HepG2 (cell line): Measurements from ENCODE around the gene CCNT2. TPM values are rescaled to one million over a fixed set of nuclear protein-coding genes. Genes with fewer than 3 reads are reported as not detected.

Source experiments
- DR1 ChIP-seq: sonication (generic); formaldehyde crosslinking; IDR thresholded peaks from 2 replicates; pipeline ENCODE4 v1.8.0; 2021; ENCODE audit warnings: mild to moderate bottlenecking, missing genetic modification reagents, inconsistent platforms
- HNF4A ChIP-seq: sonication (generic); formaldehyde crosslinking; IDR thresholded peaks from 2 replicates; pipeline ENCODE4 v1.4.0; 2020; ENCODE audit warnings: missing genetic modification reagents
- KMT2B ChIP-seq: IDR thresholded peaks from 2 replicates; pipeline ENCODE4 v1.6.1; 2016; ENCODE audit warnings: missing genetic modification reagents, missing compliant biosample characterization
- LBX2 ChIP-seq: sonication (generic); formaldehyde crosslinking; IDR thresholded peaks from 2 replicates; pipeline ENCODE4 v1.5.0; 2020; ENCODE audit warnings: missing genetic modification reagents, mild to moderate bottlenecking, borderline replicate concordance
- LRRFIP1 ChIP-seq: sonication (generic); formaldehyde crosslinking; conservative IDR thresholded peaks from 2 replicates; pipeline ENCODE4 v1.4.0; 2020; ENCODE audit warnings: missing genetic modification reagents
- NPAS2 ChIP-seq: sonication (generic); formaldehyde crosslinking; IDR thresholded peaks from 2 replicates; pipeline ENCODE4 v1.8.0; 2022; ENCODE audit warnings: mild to moderate bottlenecking, missing genetic modification reagents, borderline replicate concordance
- RARG ChIP-seq: sonication (generic); formaldehyde crosslinking; IDR thresholded peaks from 2 replicates; pipeline ENCODE4 v1.4.0; 2020; ENCODE audit warnings: low read depth, mild to moderate bottlenecking, missing genetic modification reagents
- RFXANK ChIP-seq: IDR thresholded peaks from 2 replicates; pipeline ENCODE4 v1.6.1; 2016
- RFXAP ChIP-seq: sonication (generic); formaldehyde crosslinking; IDR thresholded peaks from 2 replicates; pipeline ENCODE4 v1.4.0; 2020; ENCODE audit warnings: missing genetic modification reagents, borderline replicate concordance
- SMC3 ChIP-seq: IDR thresholded peaks from 2 replicates; pipeline ENCODE4 v1.6.1; 2011; ENCODE audit warnings: low read length, improper control_type of control experiment
- SNRNP70 ChIP-seq: fragments of 200-400 bp; formaldehyde crosslinking; IDR thresholded peaks from 2 replicates; pipeline ENCODE4 v1.6.1; 2017; ENCODE audit warnings: mild to moderate bottlenecking, low read depth, low read length, moderate library complexity
- ZBTB7B ChIP-seq: sonication (generic); formaldehyde crosslinking; IDR thresholded peaks from 2 replicates; pipeline ENCODE4 v1.4.0; 2020; ENCODE audit warnings: missing genetic modification reagents
- ZC3H4 ChIP-seq: sonication (generic); formaldehyde crosslinking; IDR thresholded peaks from 2 replicates; pipeline ENCODE4 v1.4.0; 2020; ENCODE audit warnings: missing genetic modification reagents, borderline replicate concordance
- ZFP41 ChIP-seq: sonication (generic); formaldehyde crosslinking; IDR thresholded peaks from 2 replicates; pipeline ENCODE4 v1.4.0; 2020; ENCODE audit warnings: mild to moderate bottlenecking, missing genetic modification reagents, borderline replicate concordance
- ZFP90 ChIP-seq: sonication (generic); formaldehyde crosslinking; IDR thresholded peaks from 2 replicates; pipeline ENCODE4 v1.8.0; 2022; ENCODE audit warnings: missing genetic modification reagents, mild to moderate bottlenecking, inconsistent platforms, borderline replicate concordance
- ZNF12 ChIP-seq: sonication (generic); formaldehyde crosslinking; IDR thresholded peaks from 2 replicates; pipeline ENCODE4 v1.5.0; 2020; ENCODE audit warnings: missing genetic modification reagents
- ZNF124 ChIP-seq: sonication (generic); formaldehyde crosslinking; IDR thresholded peaks from 2 replicates; pipeline ENCODE4 v1.4.0; 2020; ENCODE audit warnings: missing genetic modification reagents
- ZNF460 ChIP-seq: sonication (generic); formaldehyde crosslinking; IDR thresholded peaks from 2 replicates; pipeline ENCODE4 v1.5.1; 2020; ENCODE audit warnings: missing genetic modification reagents, mild to moderate bottlenecking, borderline replicate concordance
- ZNF496 ChIP-seq: sonication (generic); formaldehyde crosslinking; IDR thresholded peaks from 2 replicates; pipeline ENCODE4 v1.8.1; 2023; ENCODE audit warnings: mild to moderate bottlenecking, moderate library complexity, missing genetic modification reagents; ENCODE audit not compliant: insufficient replicate concordance
- ZNF543 ChIP-seq: sonication (generic); formaldehyde crosslinking; IDR thresholded peaks from 2 replicates; pipeline ENCODE4 v1.4.0; 2020; ENCODE audit warnings: mild to moderate bottlenecking, missing genetic modification reagents
- ZNF546 ChIP-seq: sonication (generic); formaldehyde crosslinking; conservative IDR thresholded peaks from 2 replicates; pipeline ENCODE4 v1.8.1; 2023; ENCODE audit warnings: mild to moderate bottlenecking, missing genetic modification reagents
- ZNF597 ChIP-seq: sonication (generic); formaldehyde crosslinking; IDR thresholded peaks from 2 replicates; pipeline ENCODE4 v1.5.0; 2020; ENCODE audit warnings: missing genetic modification reagents
- ZSCAN29 ChIP-seq: sonication (generic); formaldehyde crosslinking; conservative IDR thresholded peaks from 2 replicates; pipeline ENCODE4 v1.4.0; 2020; ENCODE audit warnings: mild to moderate bottlenecking, missing genetic modification reagents
- polyA plus RNA-seq, 8 experiments: library from polyadenylated mRNA; depleted of rRNA in 3 of 8; stranded (reverse) in 7 of 8; unstranded in 1 of 8; fragments of >200 nt; fragmentation: Illumina TruSeq in 4 of 8; extraction: Trizol in 4 of 8; gene quantifications; 2 replicates each; pipeline versions ENCODE4 v1.2.1 to v1.2.3, GENCODE V29; 2011 to 2016; ENCODE audit warnings: low read depth in 4 of 8, missing spikeins in 1 of 8, mixed read lengths in 1 of 8; ENCODE audit not compliant: insufficient read depth in 1 of 8
- total RNA-seq, 5 experiments: library from RNA; depleted of rRNA; stranded (reverse); fragments of >200 nt; fragmentation: Illumina TruSeq; extraction: Trizol; gene quantifications; 2 replicates each; pipeline ENCODE4 v1.2.3, GENCODE V29; 2016; ENCODE audit warnings: low read depth in 1 of 5

CCNT2 gene
- total and polyA plus RNA-seq, 2 of the 13 experiments (the other 11 are each of a cell fraction or from before 2014, with no cell fraction given): 22.1 to 34.4 TPM

- TF ChIP-seq SMC3 (no peak; the same call in 1 of the 2 replicates), RFXANK (CRISPR knock-in tag) (no peak), KMT2B (CRISPR knock-in tag) (no peak), ZNF597 (CRISPR knock-in tag) (no peak), NPAS2 (no peak), ZBTB7B (CRISPR knock-in tag) (no peak; the same call in 1 of the 2 replicates), ZNF543 (CRISPR knock-in tag) (no peak), RARG (no peak), ZNF12 (CRISPR knock-in tag) (0 out of 2 replicates have a peak, but pooled peaks have one; percentile 37), ZNF496 (CRISPR knock-in tag) (no peak), ZC3H4 (CRISPR knock-in tag) (no peak), ZNF460 (CRISPR knock-in tag) (no peak), SNRNP70 (no peak), DR1 (CRISPR knock-in tag) (0 out of 2 replicates have a peak, but pooled peaks have one; percentile 51), ZNF124 (CRISPR knock-in tag) (no peak), ZSCAN29 (CRISPR knock-in tag) (no peak), LRRFIP1 (CRISPR knock-in tag) (no peak), HNF4A (no peak; the same call in none of the 2 replicates), LBX2 (0 out of 2 replicates have a peak, but pooled peaks have one; percentile 67), ZFP90 (CRISPR knock-in tag) (peak; percentile 8; the same call in 1 of the 2 replicates), ZFP41 (CRISPR knock-in tag) (no peak), ZNF546 (CRISPR knock-in tag) (no peak), RFXAP (CRISPR knock-in tag) (no peak)
Measured at GRCh38 chr2:134917888-134918525, 615 bp upstream of the CCNT2 start (continued).
